Neural progenitor cell (in vitro differentiated cells): ENCODE data around the gene NRIP2.

Source experiments
- EZH2 ChIP-seq: fragments of 200-600 bp; sonication (generic); IDR thresholded peaks from 2 replicates; pipeline ENCODE4 v1.6.1; 2017; ENCODE audit warnings: antibody characterized with exemption, mild to moderate bottlenecking, moderate library complexity
- EZH2phosphoT487 ChIP-seq: fragments of 200-600 bp; sonication (generic); IDR thresholded peaks from 2 replicates; pipeline ENCODE4 v1.6.1; 2017; ENCODE audit warnings: antibody characterized with exemption
- TF ChIP-seq, protein P1 (sequence below): fragments of 200-600 bp; sonication (generic); IDR thresholded peaks from 2 replicates; pipeline ENCODE4 v1.5.1; 2017; ENCODE audit warnings: antibody characterized with exemption, mild to moderate bottlenecking

DNA sequence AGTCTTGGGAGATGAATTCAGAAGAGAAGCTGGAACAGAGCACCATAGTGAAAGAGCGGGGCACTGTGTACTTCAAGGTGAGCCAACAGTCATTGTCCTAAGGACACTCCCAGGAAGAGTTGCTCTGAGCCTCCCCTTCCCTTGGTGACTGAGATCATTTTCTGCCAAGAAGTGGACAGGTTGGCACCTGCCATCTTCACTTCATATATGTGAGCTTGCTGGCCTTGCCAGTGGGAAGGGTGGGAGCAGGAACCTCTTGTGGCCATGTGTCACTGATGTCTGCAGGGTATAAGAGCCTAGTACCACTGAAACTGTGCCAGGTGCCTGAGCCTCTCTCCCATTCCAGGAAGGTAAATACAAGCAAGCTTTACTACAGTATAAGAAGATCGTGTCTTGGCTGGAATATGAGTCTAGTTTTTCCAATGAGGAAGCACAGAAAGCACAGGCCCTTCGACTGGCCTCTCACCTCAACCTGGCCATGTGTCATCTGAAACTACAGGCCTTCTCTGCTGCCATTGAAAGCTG is 34.7 kb downstream of the NRIP2 start:
- TF ChIP-seq, protein P1, sequence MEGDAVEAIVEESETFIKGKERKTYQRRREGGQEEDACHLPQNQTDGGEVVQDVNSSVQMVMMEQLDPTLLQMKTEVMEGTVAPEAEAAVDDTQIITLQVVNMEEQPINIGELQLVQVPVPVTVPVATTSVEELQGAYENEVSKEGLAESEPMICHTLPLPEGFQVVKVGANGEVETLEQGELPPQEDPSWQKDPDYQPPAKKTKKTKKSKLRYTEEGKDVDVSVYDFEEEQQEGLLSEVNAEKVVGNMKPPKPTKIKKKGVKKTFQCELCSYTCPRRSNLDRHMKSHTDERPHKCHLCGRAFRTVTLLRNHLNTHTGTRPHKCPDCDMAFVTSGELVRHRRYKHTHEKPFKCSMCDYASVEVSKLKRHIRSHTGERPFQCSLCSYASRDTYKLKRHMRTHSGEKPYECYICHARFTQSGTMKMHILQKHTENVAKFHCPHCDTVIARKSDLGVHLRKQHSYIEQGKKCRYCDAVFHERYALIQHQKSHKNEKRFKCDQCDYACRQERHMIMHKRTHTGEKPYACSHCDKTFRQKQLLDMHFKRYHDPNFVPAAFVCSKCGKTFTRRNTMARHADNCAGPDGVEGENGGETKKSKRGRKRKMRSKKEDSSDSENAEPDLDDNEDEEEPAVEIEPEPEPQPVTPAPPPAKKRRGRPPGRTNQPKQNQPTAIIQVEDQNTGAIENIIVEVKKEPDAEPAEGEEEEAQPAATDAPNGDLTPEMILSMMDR, result no peak
- TF ChIP-seq EZH2phosphoT487 (no peak), EZH2 (no peak)
